Neural cell (in vitro differentiated cells): ENCODE measurements around the gene ITGA2B.

Source experiments
- CTCF ChIP-seq: fragments of 450-650 bp; IDR thresholded peaks from 2 replicates; pipeline ENCODE4 v1.5.1; 2014; ENCODE audit warnings: antibody characterized with exemption, mild to moderate bottlenecking, moderate library complexity; ENCODE audit not compliant: poor library complexity, severe bottlenecking
- EP300 ChIP-seq: fragments of 450-650 bp; conservative IDR thresholded peaks from 2 replicates; pipeline ENCODE4 v1.6.1; 2014; ENCODE audit warnings: antibody characterized with exemption, mild to moderate bottlenecking, moderate library complexity; ENCODE audit not compliant: poor library complexity, severe bottlenecking
- EZH2 ChIP-seq: fragments of 200-600, 300-800 bp; shearing (Covaris generic), sonication (generic); IDR thresholded peaks from 2 replicates; pipeline ENCODE4 v1.6.1; 2014; ENCODE audit warnings: antibody characterized with exemption, low read length, borderline replicate concordance, mild to moderate bottlenecking; ENCODE audit not compliant: insufficient read depth, poor library complexity, severe bottlenecking
- MXI1 ChIP-seq: fragments of 450-650 bp; conservative IDR thresholded peaks from 2 replicates; pipeline ENCODE4 v1.6.1; 2014; ENCODE audit warnings: antibody characterized with exemption, mild to moderate bottlenecking; ENCODE audit not compliant: poor library complexity, severe bottlenecking
- POLR2AphosphoS5 ChIP-seq: IDR thresholded peaks from 2 replicates; pipeline ENCODE4 v1.6.1; 2012
- RAD21 ChIP-seq: fragments of 450-650 bp; conservative IDR thresholded peaks from 2 replicates; pipeline ENCODE4 v1.6.1; 2014; ENCODE audit warnings: antibody characterized with exemption, mild to moderate bottlenecking, moderate library complexity
- REST ChIP-seq: IDR thresholded peaks from 2 replicates; pipeline ENCODE4 v1.6.1; 2012; ENCODE audit warnings: borderline replicate concordance
- SMC3 ChIP-seq: fragments of 450-650 bp; conservative IDR thresholded peaks from 2 replicates; pipeline ENCODE4 v1.6.1; 2014; ENCODE audit warnings: antibody characterized with exemption, mild to moderate bottlenecking, moderate library complexity; ENCODE audit not compliant: poor library complexity

- TF ChIP-seq CTCF (no peak), RAD21 (no peak), MXI1 (no peak), EP300 (no peak), POLR2AphosphoS5 (no peak), EZH2 (no peak), REST (no peak), SMC3 (no peak)
Measured at GRCh38 chr17:44383363-44383762, 6.1 kb downstream of the ITGA2B start.
